ENCODE data around the gene GPR25.

DNA sequence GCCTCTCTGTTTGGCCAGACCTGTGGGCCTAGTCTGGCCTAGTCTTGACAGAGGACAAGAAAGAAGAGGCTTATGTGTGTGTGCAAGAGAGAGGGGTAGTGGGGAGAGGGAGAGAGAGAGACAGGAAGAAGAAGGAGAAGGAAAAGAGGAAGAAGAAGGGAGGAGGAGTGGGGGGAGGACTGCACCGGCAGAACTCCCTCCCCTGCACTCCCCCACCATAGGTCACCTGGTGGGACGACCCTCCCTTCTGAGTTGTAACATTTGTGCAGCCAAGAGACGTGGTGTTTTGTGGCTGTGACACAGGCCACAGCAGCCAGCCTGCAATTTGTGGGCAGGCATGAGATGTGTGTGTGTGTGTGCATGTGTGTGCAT lies 26.2 kb downstream of the GPR25 start:
- TF ChIP-seq NR2C2 (CRISPR knock-in tag; IDR thresholded peaks at IDR 0.05) (no peak), ARID4B (CRISPR knock-in tag; IDR thresholded peaks at IDR 0.05; ENCODE audit: borderline replicate concordance) (no peak)
- TF ChIP-seq, protein P1, sequence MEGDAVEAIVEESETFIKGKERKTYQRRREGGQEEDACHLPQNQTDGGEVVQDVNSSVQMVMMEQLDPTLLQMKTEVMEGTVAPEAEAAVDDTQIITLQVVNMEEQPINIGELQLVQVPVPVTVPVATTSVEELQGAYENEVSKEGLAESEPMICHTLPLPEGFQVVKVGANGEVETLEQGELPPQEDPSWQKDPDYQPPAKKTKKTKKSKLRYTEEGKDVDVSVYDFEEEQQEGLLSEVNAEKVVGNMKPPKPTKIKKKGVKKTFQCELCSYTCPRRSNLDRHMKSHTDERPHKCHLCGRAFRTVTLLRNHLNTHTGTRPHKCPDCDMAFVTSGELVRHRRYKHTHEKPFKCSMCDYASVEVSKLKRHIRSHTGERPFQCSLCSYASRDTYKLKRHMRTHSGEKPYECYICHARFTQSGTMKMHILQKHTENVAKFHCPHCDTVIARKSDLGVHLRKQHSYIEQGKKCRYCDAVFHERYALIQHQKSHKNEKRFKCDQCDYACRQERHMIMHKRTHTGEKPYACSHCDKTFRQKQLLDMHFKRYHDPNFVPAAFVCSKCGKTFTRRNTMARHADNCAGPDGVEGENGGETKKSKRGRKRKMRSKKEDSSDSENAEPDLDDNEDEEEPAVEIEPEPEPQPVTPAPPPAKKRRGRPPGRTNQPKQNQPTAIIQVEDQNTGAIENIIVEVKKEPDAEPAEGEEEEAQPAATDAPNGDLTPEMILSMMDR (IDR thresholded peaks at IDR 0.05): no peak

All from WTC11 (cell line).